ENCODE results near the gene SASH3. TPM values are rescaled to one million over a fixed set of nuclear protein-coding genes. Genes with fewer than 3 reads are reported as not detected.

The SASH3 gene
- total and polyA plus RNA-seq, 5 donors, result 0.93 to 6.0 (median 4.4) TPM

DNA sequence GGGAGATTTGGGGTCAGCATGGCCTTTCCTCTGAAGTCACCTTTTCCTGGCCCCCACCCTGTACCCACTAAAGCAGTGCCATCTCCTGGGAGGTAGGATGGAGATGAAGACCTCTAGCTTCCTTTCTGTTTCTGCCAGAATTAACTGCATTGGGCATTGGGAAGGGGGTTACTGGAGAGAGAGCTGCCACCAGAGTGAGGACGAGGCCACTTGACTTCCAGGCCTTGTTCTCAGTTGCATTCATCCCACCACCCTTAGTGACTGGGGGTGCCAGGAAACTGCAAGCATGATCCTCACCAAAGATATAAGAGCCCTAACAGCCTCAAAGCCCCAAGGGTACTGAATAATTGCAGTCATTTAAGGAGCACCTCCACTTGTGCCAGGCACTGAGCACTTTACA lies 15.8 kb downstream of the SASH3 start:
- no peak overlapping the region for H3K4me3 ChIP-seq (ENCODE audit: low read length)

DNA sequence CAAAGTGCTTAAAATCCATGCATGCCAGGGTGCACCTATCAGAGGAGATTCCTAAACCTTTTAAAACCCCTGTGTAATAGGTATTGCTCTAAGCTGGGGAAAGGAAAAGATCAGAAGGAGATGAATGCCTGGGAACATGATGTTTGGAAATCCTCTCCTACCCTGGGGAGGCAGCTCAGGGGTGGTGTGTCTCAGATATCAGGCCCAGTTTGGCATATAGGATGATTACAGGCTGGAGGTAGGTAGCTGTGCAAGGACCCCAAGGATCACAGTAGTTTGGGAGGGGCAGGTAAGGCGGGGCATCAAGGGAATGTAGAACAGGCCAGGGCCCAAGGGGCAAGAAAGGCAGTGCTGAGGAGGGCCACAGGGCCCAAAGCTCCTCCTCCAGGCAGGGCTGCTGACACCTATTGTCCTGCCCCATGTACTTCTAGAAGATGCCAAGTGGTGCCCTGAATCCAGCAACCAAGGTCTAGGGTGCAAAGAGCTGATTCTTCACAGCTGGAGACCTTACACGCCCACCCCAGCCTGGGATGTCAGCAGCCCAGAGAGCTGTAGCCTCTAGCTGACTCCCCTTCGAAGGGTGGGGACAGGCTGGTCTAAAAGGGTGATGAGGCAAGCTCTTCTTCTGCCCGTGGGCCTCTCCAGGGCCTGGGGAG lies 17.6 kb downstream of the SASH3 start:
- intact Hi-C loops (cut with DNase I), result no loop called here
- Histone ChIP-seq H3K27ac (ENCODE audit: low read length) (no peak overlapping the region), H3K4me3 (ENCODE audit: low read length) (no peak overlapping the region), H3K4me1 (ENCODE audit: control insufficient read depth, insufficient read depth, low read length) (no peaks in the 10 kb centered on the region), H3K27me3 (ENCODE audit: control insufficient read depth, insufficient read depth) (no peaks in the 10 kb centered on the region), H3K9me3 (ENCODE audit: control insufficient read depth, low read length) (no peaks in the 10 kb centered on the region)
- DNase-seq (no peak), ATAC-seq (no peak)
- 94% methylated on average over 4 of the region's 4 CpGs for WGBS

More for the DNA sequence above, 15.8 kb downstream of the SASH3 start:
- DNase-seq (no peak), ATAC-seq (no peak)
- Histone ChIP-seq H3K4me1 (ENCODE audit: control insufficient read depth, insufficient read depth, low read length) (no peaks in the 10 kb centered on the region), H3K27ac (ENCODE audit: low read length) (no peak overlapping the region), H3K9me3 (ENCODE audit: control insufficient read depth, low read length) (no peaks in the 10 kb centered on the region), H3K27me3 (ENCODE audit: control insufficient read depth, insufficient read depth) (no peaks in the 10 kb centered on the region)
- intact Hi-C loops (cut with DNase I), result no loop called here
- WGBS, result 86% methylated on average over 1 of the region's 1 CpG

DNA sequence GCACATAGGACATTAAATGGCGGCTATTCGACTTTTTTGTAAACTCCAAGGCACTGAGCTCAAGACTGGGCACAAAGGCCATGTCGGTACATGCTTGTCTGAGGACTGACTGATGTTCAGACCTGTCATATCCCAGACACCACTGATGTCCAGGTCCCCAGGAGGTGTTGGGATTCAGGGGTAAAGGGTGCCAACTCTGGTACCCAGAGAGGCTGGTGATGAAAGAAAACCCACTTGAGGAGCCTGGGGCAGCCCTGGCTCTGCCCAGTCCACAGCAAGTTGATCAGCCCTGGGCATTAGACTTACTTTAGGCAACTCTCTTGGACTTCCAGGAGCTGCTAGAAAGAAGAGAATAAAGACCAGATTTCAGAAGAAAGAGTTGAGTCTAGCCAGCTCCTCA lies 18.7 kb downstream of the SASH3 start:
- intact Hi-C loops (cut with DNase I), result no loop called here
- 98% methylated on average over 3 of the region's 3 CpGs for WGBS
- Histone ChIP-seq H3K9me3 (ENCODE audit: control insufficient read depth, low read length) (no peaks in the 10 kb centered on the region), H3K4me1 (ENCODE audit: control insufficient read depth, insufficient read depth, low read length) (no peaks in the 10 kb centered on the region), H3K27ac (ENCODE audit: low read length) (no peak overlapping the region), H3K27me3 (ENCODE audit: control insufficient read depth, insufficient read depth) (no peaks in the 10 kb centered on the region), H3K4me3 (ENCODE audit: low read length) (no peak overlapping the region)
- DNase-seq (no peak), ATAC-seq (no peak)

DNA sequence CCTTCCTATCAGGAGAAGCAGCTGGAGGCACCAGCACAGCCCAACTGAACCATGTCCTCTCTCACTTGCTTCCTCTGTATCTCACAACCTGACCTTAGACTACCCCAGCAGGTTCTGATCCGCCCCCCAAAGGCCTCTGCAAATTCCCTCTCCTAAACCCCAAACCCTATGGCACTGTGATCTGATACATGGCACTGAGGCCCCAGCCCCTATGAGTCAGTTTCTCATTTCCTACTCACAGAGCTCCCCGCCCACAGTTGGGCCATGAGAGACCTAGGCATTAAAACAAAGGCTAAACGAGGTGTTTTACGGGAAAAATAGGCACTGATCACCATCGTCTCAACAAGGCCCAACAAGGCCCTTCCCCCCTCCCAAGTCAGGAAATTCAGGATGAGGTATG lies 19.1 kb downstream of the SASH3 start:
- ATAC-seq (peak in 1 of 2 donors; percentile 35), DNase-seq (no peak)
- 82% methylated on average over 5 of the region's 5 CpGs for WGBS
- Histone ChIP-seq H3K27me3 (ENCODE audit: control insufficient read depth, insufficient read depth) (no peaks in the 10 kb centered on the region), H3K4me1 (ENCODE audit: control insufficient read depth, insufficient read depth, low read length) (no peaks in the 10 kb centered on the region), H3K4me3 (ENCODE audit: low read length) (no peak overlapping the region), H3K9me3 (ENCODE audit: control insufficient read depth, low read length) (no peaks in the 10 kb centered on the region), H3K27ac (ENCODE audit: low read length) (no peak overlapping the region)
- intact Hi-C loops (cut with DNase I), result no loop called here

DNA sequence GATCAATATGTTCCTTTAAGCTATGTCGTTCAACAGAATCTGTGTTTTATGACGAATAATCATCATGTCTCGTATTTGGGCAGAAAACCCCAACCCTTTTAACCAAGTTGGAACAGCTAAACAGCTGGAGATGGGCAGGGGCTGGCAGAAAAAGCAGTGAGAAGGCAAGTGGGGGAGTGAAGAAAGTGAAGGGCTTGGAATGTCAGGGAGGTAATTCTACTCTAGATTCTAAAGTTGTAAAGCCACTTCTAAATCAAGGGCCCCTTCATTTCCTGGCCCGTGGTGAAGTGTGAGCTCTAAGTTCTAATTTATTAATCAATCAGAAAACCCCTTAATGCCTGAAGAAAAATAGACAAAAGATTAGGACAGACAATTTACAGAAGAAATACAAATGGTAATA lies 20.4 kb downstream of the SASH3 start:
- no peak overlapping the region for H3K27ac ChIP-seq (ENCODE audit: low read length)
- H3K27me3 ChIP-seq (ENCODE audit: control insufficient read depth, insufficient read depth), result no peaks in the 10 kb centered on the region
- no peak for ATAC-seq
- intact Hi-C loops (cut with DNase I), result no loop called here
- WGBS, result 84% methylated on average over 4 of the region's 4 CpGs
- no peak for DNase-seq
- H3K4me3 ChIP-seq (ENCODE audit: low read length), result no peak overlapping the region
- H3K4me1 ChIP-seq (ENCODE audit: control insufficient read depth, insufficient read depth, low read length), result no peaks in the 10 kb centered on the region
- no peaks in the 10 kb centered on the region for H3K9me3 ChIP-seq (ENCODE audit: control insufficient read depth, low read length)

DNA sequence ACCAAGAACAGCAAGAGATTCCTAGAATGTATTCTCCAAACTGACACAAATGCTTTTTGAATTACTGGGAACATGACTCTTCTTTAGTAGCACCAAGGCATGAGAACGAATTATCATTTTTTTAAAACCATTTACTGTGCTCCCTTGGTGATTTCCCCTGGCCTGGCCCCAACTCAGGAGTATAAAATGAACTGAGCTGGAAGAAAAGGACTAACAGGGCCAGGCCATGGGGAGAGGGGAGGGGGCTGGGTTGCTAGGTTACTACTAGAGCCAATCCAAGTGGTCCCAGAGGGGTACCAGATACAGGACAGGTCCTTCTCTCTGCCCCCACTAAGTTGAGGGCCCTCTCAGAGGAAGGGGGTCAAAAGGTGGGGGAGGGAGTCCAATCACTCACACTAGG lies 23.1 kb downstream of the SASH3 start:
- WGBS, result 39% methylated on average over 1 of the region's 1 CpG
- DNase-seq (no peak), ATAC-seq (no peak)
- intact Hi-C loops (cut with DNase I), result no loop called here
- Histone ChIP-seq H3K4me1 (ENCODE audit: control insufficient read depth, insufficient read depth, low read length) (no peaks in the 10 kb centered on the region), H3K27ac (ENCODE audit: low read length) (no peak overlapping the region), H3K9me3 (ENCODE audit: control insufficient read depth, low read length) (no peaks in the 10 kb centered on the region), H3K27me3 (ENCODE audit: control insufficient read depth, insufficient read depth) (no peaks in the 10 kb centered on the region), H3K4me3 (ENCODE audit: low read length) (no peak overlapping the region)

DNA sequence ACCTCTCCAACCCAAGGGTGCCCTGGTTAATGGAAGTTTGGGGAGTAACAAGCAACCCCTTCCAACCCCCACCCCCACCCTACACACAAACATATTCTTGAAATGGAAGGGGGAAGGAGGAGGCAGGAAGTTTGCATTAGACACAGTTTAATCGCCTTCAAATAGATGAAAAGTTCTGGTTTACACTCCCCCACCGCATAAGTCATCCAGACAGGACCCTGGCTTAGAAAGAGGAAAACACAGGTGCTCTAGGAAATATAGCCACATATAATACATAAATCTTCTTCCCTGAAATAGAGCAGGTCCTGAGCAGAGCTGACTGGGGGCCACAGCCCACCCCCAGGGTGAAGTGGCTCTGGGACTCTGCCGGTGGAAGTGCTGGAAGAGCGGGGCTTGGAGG lies 25.1 kb downstream of the SASH3 start:
- H3K4me1 ChIP-seq (ENCODE audit: control insufficient read depth, insufficient read depth, low read length), result no peaks in the 10 kb centered on the region
- intact Hi-C loops (cut with DNase I), result no loop called here
- no peaks in the 10 kb centered on the region for H3K9me3 ChIP-seq (ENCODE audit: control insufficient read depth, low read length)
- ATAC-seq (no peak), DNase-seq (no peak)
- WGBS, result 82% methylated on average over 4 of the region's 4 CpGs
- H3K27ac ChIP-seq (ENCODE audit: low read length), result no peak overlapping the region
- no peaks in the 10 kb centered on the region for H3K27me3 ChIP-seq (ENCODE audit: control insufficient read depth, insufficient read depth)
- H3K4me3 ChIP-seq (ENCODE audit: low read length), result no peak overlapping the region

DNA sequence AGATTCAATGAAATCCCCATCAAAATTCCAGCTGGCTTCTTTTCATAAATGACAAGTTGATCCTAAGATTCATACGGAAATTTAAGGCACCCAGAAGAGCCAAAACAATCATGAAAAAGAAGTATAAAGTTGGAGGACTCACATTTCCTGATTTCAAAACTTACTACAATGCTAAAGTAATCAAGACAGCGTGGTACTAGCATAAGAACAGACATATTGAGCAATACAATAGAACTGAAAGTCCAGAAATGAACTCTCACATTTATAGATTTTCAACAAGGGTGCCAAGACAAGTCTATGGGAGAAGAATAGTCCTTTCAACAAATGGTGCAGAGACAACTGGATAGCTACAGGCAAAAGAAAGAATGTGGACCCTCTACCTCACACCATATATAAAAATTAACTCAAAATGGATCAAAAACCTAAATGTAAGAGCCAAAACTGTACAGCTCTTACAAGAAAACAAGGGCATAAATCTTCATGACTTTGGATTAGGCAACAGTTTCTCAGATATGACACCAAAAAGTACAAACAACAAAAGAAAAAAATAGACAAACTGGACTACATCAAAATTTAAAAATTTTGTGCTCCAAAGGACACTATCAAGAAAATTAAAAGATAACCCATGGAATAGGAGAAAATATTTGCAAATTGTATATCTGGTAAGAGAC lies 28.5 kb downstream of the SASH3 start:
- 64% methylated on average over 2 of the region's 2 CpGs for WGBS
- ATAC-seq, result no peak
- no peak overlapping the region for H3K27ac ChIP-seq (ENCODE audit: low read length)

DNA sequence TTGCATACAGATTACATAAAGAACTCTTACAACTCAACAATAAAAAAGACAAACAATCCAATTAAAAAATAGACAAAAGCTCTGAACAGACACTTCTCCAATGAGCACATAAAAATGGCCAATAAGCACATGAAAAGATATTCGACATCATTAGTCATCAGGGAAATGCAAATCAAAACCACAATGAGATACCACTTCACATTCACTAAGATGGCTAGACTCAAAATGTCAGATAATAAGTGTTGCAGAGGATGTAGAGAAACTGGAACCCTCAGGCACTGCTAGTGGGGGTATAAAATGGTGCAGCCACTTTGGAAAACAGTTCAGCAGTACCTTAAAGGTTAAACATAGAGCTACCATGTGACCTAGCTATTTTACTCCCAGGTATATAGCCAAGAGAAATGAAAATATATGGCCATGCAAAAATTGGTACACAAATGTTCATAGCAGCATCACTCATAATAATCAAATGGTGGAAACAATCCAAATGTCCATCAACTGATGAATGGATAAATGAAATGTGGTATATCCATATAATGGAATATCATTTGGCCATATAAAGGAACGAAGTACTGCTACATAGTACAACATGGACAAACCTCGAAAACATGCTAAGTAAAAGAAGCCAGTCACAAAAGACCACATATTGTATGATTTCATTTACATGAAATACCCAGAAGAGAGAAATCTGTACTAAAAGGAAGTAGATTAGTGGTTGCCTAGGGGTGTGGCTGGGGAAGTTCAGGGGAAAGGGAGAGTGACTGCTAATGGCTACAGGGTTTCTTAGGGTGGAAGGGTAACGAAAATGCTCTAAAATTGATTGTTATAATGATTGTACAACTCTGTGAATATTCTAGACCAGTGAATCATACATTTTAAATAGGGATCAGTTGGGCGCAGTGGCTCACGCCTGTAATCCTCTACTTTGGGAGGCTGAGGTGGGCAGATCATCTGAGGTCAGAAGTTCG lies 29.4 kb downstream of the SASH3 start:
- no peaks in the 10 kb centered on the region for H3K27me3 ChIP-seq (ENCODE audit: control insufficient read depth, insufficient read depth)
- no peaks in the 10 kb centered on the region for H3K4me1 ChIP-seq (ENCODE audit: control insufficient read depth, insufficient read depth, low read length)
- DNase-seq (no peak), ATAC-seq (no peak)
- no peaks in the 10 kb centered on the region for H3K9me3 ChIP-seq (ENCODE audit: control insufficient read depth, low read length)
- 91% methylated on average over 7 of the region's 7 CpGs for WGBS
- H3K27ac ChIP-seq (ENCODE audit: low read length), result no peak overlapping the region
- intact Hi-C loops (cut with DNase I), result no loop called here
- H3K4me3 ChIP-seq (ENCODE audit: low read length), result no peak overlapping the region

More for the DNA sequence above, 28.5 kb downstream of the SASH3 start:
- Histone ChIP-seq H3K9me3 (ENCODE audit: control insufficient read depth, low read length) (no peaks in the 10 kb centered on the region), H3K27me3 (ENCODE audit: control insufficient read depth, insufficient read depth) (no peaks in the 10 kb centered on the region), H3K4me3 (ENCODE audit: low read length) (no peak overlapping the region), H3K4me1 (ENCODE audit: control insufficient read depth, insufficient read depth, low read length) (no peaks in the 10 kb centered on the region)
- intact Hi-C loops (cut with DNase I), result no loop called here
- DNase-seq, result no peak

DNA sequence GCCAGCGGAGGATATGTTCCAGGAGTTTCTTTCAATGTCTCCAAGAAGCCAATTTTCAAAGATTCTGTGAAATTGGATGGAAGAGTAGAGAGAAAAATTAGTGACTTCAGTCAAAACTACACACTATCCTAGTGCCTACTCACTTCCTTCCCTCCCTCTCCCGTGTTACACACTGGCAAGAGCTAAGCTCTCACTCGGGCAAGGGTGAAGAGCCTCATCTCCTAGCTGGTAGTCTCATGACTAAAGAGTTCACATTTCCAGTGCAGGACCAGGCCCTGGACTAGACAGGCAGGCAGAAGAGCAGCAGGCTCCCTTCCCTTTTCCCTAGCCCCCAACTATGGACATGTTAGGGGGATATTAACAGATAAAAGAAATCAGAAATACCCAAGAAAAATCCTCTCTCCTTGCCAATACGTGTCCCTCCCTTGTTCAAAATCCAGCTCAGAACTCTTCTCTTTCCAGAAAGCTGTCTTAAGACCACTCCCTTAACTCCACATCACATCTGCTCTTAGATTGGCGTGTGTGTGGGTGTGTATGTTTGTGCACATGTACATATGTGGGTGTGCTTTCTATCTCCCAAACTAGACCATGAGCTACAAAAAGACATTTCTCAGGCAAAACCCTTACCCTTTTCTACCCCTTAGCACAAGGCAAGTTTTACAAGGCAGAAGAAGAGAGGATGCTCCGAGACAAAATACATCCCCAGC lies 34.1 kb downstream of the SASH3 start:
- intact Hi-C loops (cut with DNase I), result no loop called here

More for the DNA sequence above, 34.1 kb downstream of the SASH3 start:
- H3K4me1 ChIP-seq (ENCODE audit: control insufficient read depth, insufficient read depth, low read length), result no peaks in the 10 kb centered on the region
- ATAC-seq, result no peak
- no peak for DNase-seq
- no peaks in the 10 kb centered on the region for H3K27me3 ChIP-seq (ENCODE audit: control insufficient read depth, insufficient read depth)
- H3K4me3 ChIP-seq (ENCODE audit: low read length), result no peak overlapping the region
- no peak overlapping the region for H3K27ac ChIP-seq (ENCODE audit: low read length)
- no peaks in the 10 kb centered on the region for H3K9me3 ChIP-seq (ENCODE audit: control insufficient read depth, low read length)
- WGBS, result 83% methylated on average over 6 of the region's 6 CpGs
